ENCODE results near the gene SOCS3.
A peak's percentile ranks its signal among the peaks of the same experiment; 100 is the strongest.

SOCS3 gene

DNA sequence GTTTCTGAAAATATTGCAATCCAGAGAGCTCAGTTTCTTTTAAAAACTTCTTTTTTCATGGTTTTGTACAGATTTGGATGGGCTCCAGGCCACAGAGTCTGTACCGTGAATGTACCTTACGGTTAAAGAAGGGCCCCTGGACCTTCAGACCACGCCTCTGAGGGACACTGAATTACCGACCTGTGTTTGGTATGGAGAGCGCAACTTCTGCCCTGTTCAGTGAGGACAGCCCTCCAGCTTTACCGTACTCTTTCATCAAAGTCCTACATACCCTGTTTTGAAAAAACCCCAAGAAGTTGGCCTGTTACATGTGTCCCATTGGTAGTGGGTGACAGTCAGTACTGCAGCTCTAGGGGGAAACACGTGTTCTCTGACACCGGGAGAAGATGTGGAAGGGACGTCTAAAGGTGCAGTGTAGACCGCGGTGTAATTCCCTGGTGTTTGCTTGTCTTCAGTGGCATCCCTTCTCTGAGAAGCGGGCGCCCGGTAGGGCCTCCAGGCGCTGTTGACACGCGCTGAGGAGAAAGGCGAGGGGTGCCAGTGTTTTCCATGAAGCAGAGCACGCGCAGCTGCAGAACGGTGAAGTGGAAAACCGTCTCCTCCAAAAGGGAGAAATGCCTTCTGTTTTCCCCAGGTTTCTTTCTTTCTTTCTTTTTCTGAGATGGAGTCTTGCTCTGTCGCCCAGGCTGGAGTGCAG is 24.8 kb upstream of the SOCS3 start:
- Histone ChIP-seq H3K27ac (ENCODE audit: extremely low read depth, low read depth, low read length) (no peak overlapping the region), H3K4me1 (ENCODE audit: control insufficient read depth, insufficient read depth, low read length) (peaks cover 9% of the 10 kb centered on the region), H3K4me3 (ENCODE audit: low read depth, low read length) (no peak overlapping the region), H3K9me3 (ENCODE audit: control insufficient read depth, insufficient read depth, low read depth, low read length) (no peaks in the 10 kb centered on the region), H3K36me3 (ENCODE audit: control insufficient read depth in 2 of 2, insufficient read depth in 1 of 2, low read length in 2 of 2) (peaks cover 17 to 25% of the 10 kb centered on the region in 2 experiments)
- ChIA-PET CTCF (interaction anchor here (0.6 to 1.3 kb wide), 5 partner anchors 20 to 162 kb away, joined by 3 to 6 read pairs (median 3); no protein-coding TSS in a partner anchor), POLR2A (interaction anchor here (0.6 to 1.0 kb wide), 2 partner anchors 68 to 298 kb away, joined by 3 read pairs; no protein-coding TSS in a partner anchor)
- TF ChIP-seq, protein P1, sequence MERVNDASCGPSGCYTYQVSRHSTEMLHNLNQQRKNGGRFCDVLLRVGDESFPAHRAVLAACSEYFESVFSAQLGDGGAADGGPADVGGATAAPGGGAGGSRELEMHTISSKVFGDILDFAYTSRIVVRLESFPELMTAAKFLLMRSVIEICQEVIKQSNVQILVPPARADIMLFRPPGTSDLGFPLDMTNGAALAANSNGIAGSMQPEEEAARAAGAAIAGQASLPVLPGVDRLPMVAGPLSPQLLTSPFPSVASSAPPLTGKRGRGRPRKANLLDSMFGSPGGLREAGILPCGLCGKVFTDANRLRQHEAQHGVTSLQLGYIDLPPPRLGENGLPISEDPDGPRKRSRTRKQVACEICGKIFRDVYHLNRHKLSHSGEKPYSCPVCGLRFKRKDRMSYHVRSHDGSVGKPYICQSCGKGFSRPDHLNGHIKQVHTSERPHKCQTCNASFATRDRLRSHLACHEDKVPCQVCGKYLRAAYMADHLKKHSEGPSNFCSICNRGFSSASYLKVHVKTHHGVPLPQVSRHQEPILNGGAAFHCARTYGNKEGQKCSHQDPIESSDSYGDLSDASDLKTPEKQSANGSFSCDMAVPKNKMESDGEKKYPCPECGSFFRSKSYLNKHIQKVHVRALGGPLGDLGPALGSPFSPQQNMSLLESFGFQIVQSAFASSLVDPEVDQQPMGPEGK (tag by site-specific recombination; IDR thresholded peaks at IDR 0.05), result no peak
- no peak for TF ChIP-seq ZEB2 (tag by site-specific recombination; IDR thresholded peaks at IDR 0.05)

DNA sequence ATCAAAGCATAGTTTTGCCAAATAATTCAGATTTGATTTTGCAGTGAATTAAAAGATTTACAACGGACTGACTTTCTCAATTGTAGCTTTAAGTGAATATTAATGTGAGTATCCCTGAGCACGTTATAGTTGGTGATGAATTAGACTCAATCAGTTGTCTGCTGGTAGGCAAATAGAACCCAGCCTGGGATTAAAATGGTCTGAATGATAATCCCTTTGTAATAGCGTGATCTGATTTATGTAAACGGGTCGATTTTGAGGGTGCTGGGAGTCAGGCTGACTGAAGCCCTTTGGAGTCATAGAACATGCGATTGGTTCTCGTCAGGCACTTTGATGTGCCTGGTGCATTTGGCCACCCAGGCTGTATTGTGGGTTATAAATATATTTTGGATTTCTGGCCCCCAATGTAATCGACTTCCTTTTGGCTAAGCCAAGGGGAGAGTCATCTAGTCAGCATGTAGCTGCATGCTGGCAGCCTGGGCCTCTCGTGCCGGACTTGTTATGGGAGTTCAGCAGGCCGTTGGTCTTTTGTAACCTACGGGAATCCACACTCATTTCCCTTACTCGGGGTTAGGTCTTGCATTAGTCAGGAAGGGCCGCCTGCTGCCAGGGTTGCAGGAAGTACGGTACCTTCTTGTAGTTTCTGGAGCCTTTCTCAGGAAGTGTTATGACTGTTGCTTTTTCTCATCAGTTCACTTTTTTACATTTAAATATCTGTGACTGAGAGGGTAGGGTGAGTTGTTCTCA is 24.0 kb upstream of the SOCS3 start:
- peak; percentile 42; the same call in 1 of the 2 replicates for TF ChIP-seq ZNF600 (tag by site-specific recombination; IDR thresholded peaks at IDR 0.05)
- TF ChIP-seq BCL11B (tag by site-specific recombination; IDR thresholded peaks at IDR 0.05; ENCODE audit: low read depth), result no peak
- TF ChIP-seq ZNF585B (tag by site-specific recombination; IDR thresholded peaks at IDR 0.05), result no peak
- no peak for TF ChIP-seq ZNF747 (tag by site-specific recombination; IDR thresholded peaks at IDR 0.05)
- TF ChIP-seq ZNF629 (tag by site-specific recombination; IDR thresholded peaks at IDR 0.05), result no peak
- TF ChIP-seq ZFP69B (tag by site-specific recombination; IDR thresholded peaks at IDR 0.05), result no peak
- TF ChIP-seq ZBTB8A (tag by site-specific recombination; IDR thresholded peaks at IDR 0.05), result no peak
- no peak overlapping the region for H3K4me3 ChIP-seq (ENCODE audit: low read depth, low read length)
- ChIA-PET POLR2A (interaction anchor here (0.6 to 1.1 kb wide), 3 partner anchors 67 to 299 kb away, joined by 3 read pairs; no protein-coding TSS in a partner anchor), CTCF (interaction anchor here (0.6 to 1.3 kb wide), 4 partner anchors 20 to 42 kb away, joined by 3 to 6 read pairs (median 4); no protein-coding TSS in a partner anchor)
- no peak overlapping the region for H3K27ac ChIP-seq (ENCODE audit: extremely low read depth, low read depth, low read length)
- H3K9me3 ChIP-seq (ENCODE audit: control insufficient read depth, insufficient read depth, low read depth, low read length), result no peaks in the 10 kb centered on the region
- H3K36me3 ChIP-seq (ENCODE audit: control insufficient read depth in 2 of 2, insufficient read depth in 1 of 2, low read length in 2 of 2), result peaks cover 16 to 25% of the 10 kb centered on the region in 2 experiments
- peaks cover 9% of the 10 kb centered on the region for H3K4me1 ChIP-seq (ENCODE audit: control insufficient read depth, insufficient read depth, low read length)

DNA sequence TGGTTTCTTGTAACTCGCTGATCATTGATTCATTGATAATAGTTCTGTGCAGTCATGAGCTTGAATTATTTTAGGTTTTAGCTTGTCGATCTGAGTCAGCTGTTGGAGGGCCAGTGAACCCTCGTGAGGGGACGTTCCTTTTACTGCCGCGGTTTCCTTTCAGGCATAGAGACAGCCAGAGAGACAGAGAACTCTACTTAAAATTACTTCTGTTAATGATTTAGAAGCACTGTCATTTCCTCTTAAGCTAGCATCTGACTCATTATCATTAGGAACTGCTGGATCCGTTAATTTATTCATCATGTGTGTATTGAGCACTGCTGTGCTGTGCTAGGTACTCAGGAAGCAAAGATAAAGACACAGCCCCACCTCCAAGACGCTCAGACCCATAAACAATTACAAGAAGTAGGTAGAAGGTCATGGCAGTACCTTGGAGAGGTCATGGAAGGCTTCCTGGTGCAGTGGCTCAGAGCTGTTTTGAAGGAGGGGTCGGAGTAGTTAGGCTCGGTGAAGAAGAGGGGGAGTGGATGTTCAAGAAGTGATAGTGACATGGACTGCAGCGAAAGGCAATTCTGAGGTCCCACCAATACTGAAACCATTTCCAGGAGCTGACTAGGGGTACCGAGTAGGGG is 21.8 kb upstream of the SOCS3 start:
- TF ChIP-seq, protein P2, sequence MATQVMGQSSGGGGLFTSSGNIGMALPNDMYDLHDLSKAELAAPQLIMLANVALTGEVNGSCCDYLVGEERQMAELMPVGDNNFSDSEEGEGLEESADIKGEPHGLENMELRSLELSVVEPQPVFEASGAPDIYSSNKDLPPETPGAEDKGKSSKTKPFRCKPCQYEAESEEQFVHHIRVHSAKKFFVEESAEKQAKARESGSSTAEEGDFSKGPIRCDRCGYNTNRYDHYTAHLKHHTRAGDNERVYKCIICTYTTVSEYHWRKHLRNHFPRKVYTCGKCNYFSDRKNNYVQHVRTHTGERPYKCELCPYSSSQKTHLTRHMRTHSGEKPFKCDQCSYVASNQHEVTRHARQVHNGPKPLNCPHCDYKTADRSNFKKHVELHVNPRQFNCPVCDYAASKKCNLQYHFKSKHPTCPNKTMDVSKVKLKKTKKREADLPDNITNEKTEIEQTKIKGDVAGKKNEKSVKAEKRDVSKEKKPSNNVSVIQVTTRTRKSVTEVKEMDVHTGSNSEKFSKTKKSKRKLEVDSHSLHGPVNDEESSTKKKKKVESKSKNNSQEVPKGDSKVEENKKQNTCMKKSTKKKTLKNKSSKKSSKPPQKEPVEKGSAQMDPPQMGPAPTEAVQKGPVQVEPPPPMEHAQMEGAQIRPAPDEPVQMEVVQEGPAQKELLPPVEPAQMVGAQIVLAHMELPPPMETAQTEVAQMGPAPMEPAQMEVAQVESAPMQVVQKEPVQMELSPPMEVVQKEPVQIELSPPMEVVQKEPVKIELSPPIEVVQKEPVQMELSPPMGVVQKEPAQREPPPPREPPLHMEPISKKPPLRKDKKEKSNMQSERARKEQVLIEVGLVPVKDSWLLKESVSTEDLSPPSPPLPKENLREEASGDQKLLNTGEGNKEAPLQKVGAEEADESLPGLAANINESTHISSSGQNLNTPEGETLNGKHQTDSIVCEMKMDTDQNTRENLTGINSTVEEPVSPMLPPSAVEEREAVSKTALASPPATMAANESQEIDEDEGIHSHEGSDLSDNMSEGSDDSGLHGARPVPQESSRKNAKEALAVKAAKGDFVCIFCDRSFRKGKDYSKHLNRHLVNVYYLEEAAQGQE (tag by site-specific recombination; IDR thresholded peaks at IDR 0.05), result peak; percentile 96
- no peak for TF ChIP-seq GLIS1 (tag by site-specific recombination; IDR thresholded peaks at IDR 0.05)
- TF ChIP-seq ZNF202 (tag by site-specific recombination; IDR thresholded peaks at IDR 0.05; ENCODE audit: borderline replicate concordance), result no peak
- TF ChIP-seq ZNF510 (tag by site-specific recombination; IDR thresholded peaks at IDR 0.05; ENCODE audit: insufficient replicate concordance), result no peak
- TF ChIP-seq HOXD13 (CRISPR knock-in tag; IDR thresholded peaks at IDR 0.05; ENCODE audit: borderline replicate concordance), result no peak
- TF ChIP-seq ZNF366 (tag by site-specific recombination; conservative IDR thresholded peaks at IDR 0.05), result peak; percentile 48
- TF ChIP-seq ZNF600 (tag by site-specific recombination; IDR thresholded peaks at IDR 0.05), result 0 out of 2 replicates have a peak, but pooled peaks have one; percentile 17
- no peak for TF ChIP-seq ZNF501 (tag by site-specific recombination; IDR thresholded peaks at IDR 0.05)
- Histone ChIP-seq H3K27ac (ENCODE audit: extremely low read depth, low read depth, low read length) (no peak overlapping the region), H3K36me3 (ENCODE audit: control insufficient read depth in 2 of 2, insufficient read depth in 1 of 2, low read length in 2 of 2) (peaks cover 8 to 17% of the 10 kb centered on the region in 2 experiments), H3K9me3 (ENCODE audit: control insufficient read depth, insufficient read depth, low read depth, low read length) (no peaks in the 10 kb centered on the region), H3K4me1 (ENCODE audit: control insufficient read depth, insufficient read depth, low read length) (peaks cover 9% of the 10 kb centered on the region), H3K4me3 (ENCODE audit: low read depth, low read length) (no peak overlapping the region)
- CTCF ChIA-PET, result interaction anchor here (0.8 to 2.1 kb wide), 4 partner anchors 8 to 21 kb away, joined by 3 to 9 read pairs (median 4); no protein-coding TSS in a partner anchor
- POLR2A ChIA-PET, result interaction anchor here (1.2 kb wide), 1 partner anchor 21 kb away, joined by 4 read pairs; no protein-coding TSS in a partner anchor
